Effector CD4-positive, alpha-beta T cell (primary cell): ENCODE results near the gene UNC93B1.

Experiments
- DNase-seq: peaks from one replicate; pipeline ENCODE4 v3.0.0-alpha.2; 2020

The UNC93B1 gene

GRCh38 chr11:68020575-68020974, 16.7 kb upstream of the UNC93B1 start:
- DNase-seq = no peak

- no peak for DNase-seq
These were observed 15.6 kb upstream of the UNC93B1 start for GRCh38 chr11:68019486-68019885.

- no peak for DNase-seq
These were observed 14.9 kb upstream of the UNC93B1 start for GRCh38 chr11:68018730-68019190.

- no peak for DNase-seq
These were observed 14.3 kb upstream of the UNC93B1 start for GRCh38 chr11:68017980-68018729.

GRCh38 chr11:68016904-68017817, 13.3 kb upstream of the UNC93B1 start:
- DNase-seq = no peak

- no peak for DNase-seq
These were observed 12.4 kb upstream of the UNC93B1 start for GRCh38 chr11:68016161-68016903.

GRCh38 chr11:68015467-68015866, 11.6 kb upstream of the UNC93B1 start:
- DNase-seq = no peak

- no peak for DNase-seq
These were observed 11.1 kb upstream of the UNC93B1 start for GRCh38 chr11:68014947-68015447.

GRCh38 chr11:68014157-68014946, 10.5 kb upstream of the UNC93B1 start:
- no peak for DNase-seq

GRCh38 chr11:68013611-68014156, 9.8 kb upstream of the UNC93B1 start:
- DNase-seq = no peak

- no peak for DNase-seq
These were observed 9.1 kb upstream of the UNC93B1 start for GRCh38 chr11:68012843-68013610.

GRCh38 chr11:68012044-68012842, 8.3 kb upstream of the UNC93B1 start:
- no peak for DNase-seq

GRCh38 chr11:68011051-68011943, 7.4 kb upstream of the UNC93B1 start:
- no peak for DNase-seq

- no peak for DNase-seq
These were observed 6.5 kb upstream of the UNC93B1 start, which contains the start of gene ALDH3B1 for GRCh38 chr11:68010090-68011041. Gene ALDH3B1 (plus strand): TSS chr11:68010327. CDS start chr11:68015298, 4,971 bp downstream.

GRCh38 chr11:68009391-68010089, 5.6 kb upstream of the UNC93B1 start:
- no peak for DNase-seq

GRCh38 chr11:68008381-68009337, 4.8 kb upstream of the UNC93B1 start:
- no peak for DNase-seq
